HepG2 (cell line): Measurements from ENCODE around the gene RRM2. TPM values are rescaled to one million over a fixed set of nuclear protein-coding genes. Genes with fewer than 3 reads are reported as not detected.

Experiments used
- BCL6 ChIP-seq: IDR thresholded peaks from 2 replicates; pipeline ENCODE4 v1.6.1; 2016; ENCODE audit warnings: missing genetic modification reagents, missing compliant biosample characterization
- JUN ChIP-seq: sonication (generic); formaldehyde crosslinking; IDR thresholded peaks from 2 replicates; pipeline ENCODE4 v1.4.0; 2020; ENCODE audit warnings: mild to moderate bottlenecking, missing genetic modification reagents
- MEF2D ChIP-seq: sonication (generic); formaldehyde crosslinking; IDR thresholded peaks from 2 replicates; pipeline ENCODE4 v1.5.1; 2020; ENCODE audit warnings: mild to moderate bottlenecking, missing genetic modification reagents
- PHB2 ChIP-seq: fragments of 450-650 bp; IDR thresholded peaks from 2 replicates; pipeline ENCODE4 v1.6.1; 2018; ENCODE audit not compliant: partially characterized antibody
- SOX13 ChIP-seq, 3 experiments: fragments of 450-650 bp in 1 of 3; sonication (generic) in 1 of 3; formaldehyde crosslinking in 1 of 3; IDR thresholded peaks in 2 of 3; conservative IDR thresholded peaks in 1 of 3; 2 replicates each; pipeline versions ENCODE4 v1.5.0 to v1.6.1; 2016 to 2020; ENCODE audit warnings: antibody characterized with exemption in 1 of 3, mild to moderate bottlenecking in 1 of 3, missing compliant biosample characterization in 1 of 3, missing genetic modification reagents in 1 of 3, moderate library complexity in 1 of 3
- THAP11 ChIP-seq: IDR thresholded peaks from 2 replicates; pipeline ENCODE4 v1.6.1; 2016; ENCODE audit warnings: missing biosample characterization, missing genetic modification reagents
- ZBTB3 ChIP-seq: sonication (generic); formaldehyde crosslinking; IDR thresholded peaks from 2 replicates; pipeline ENCODE4 v1.4.0; 2020; ENCODE audit warnings: low read depth, mild to moderate bottlenecking, moderate library complexity, missing genetic modification reagents, borderline replicate concordance
- ZNF180 ChIP-seq: sonication (generic); formaldehyde crosslinking; IDR thresholded peaks from 2 replicates; pipeline ENCODE4 v1.4.0; 2020; ENCODE audit warnings: low read depth, missing genetic modification reagents, borderline replicate concordance
- ZNF350 ChIP-seq: sonication (generic); formaldehyde crosslinking; IDR thresholded peaks from 2 replicates; pipeline ENCODE4 v1.4.0; 2020; ENCODE audit warnings: mild to moderate bottlenecking, low read depth, missing genetic modification reagents, borderline replicate concordance
- ZNF549 ChIP-seq: sonication (generic); formaldehyde crosslinking; IDR thresholded peaks from 2 replicates; pipeline ENCODE4 v1.5.0; 2020; ENCODE audit warnings: missing genetic modification reagents
- ZNF564 ChIP-seq: sonication (generic); formaldehyde crosslinking; IDR thresholded peaks from 2 replicates; pipeline ENCODE4 v1.8.1; 2023; ENCODE audit warnings: mild to moderate bottlenecking, missing genetic modification reagents
- ZNF883 ChIP-seq: sonication (generic); formaldehyde crosslinking; IDR thresholded peaks from 2 replicates; pipeline ENCODE4 v1.5.1; 2020; ENCODE audit warnings: mild to moderate bottlenecking, missing genetic modification reagents; ENCODE audit errors: not compliant biosample characterization
- ZNF891 ChIP-seq: sonication (generic); formaldehyde crosslinking; IDR thresholded peaks from 2 replicates; pipeline ENCODE4 v1.5.0; 2020; ENCODE audit warnings: mild to moderate bottlenecking, missing genetic modification reagents
- ZSCAN30 ChIP-seq: sonication (generic); formaldehyde crosslinking; IDR thresholded peaks from 2 replicates; pipeline ENCODE4 v1.5.0; 2020; ENCODE audit warnings: mild to moderate bottlenecking, missing genetic modification reagents
- polyA plus RNA-seq, 8 experiments: library from polyadenylated mRNA; depleted of rRNA in 3 of 8; stranded (reverse) in 7 of 8; unstranded in 1 of 8; fragments of >200 nt; fragmentation: Illumina TruSeq in 4 of 8; extraction: Trizol in 4 of 8; gene quantifications; 2 replicates each; pipeline versions ENCODE4 v1.2.1 to v1.2.3, GENCODE V29; 2011 to 2016; ENCODE audit warnings: low read depth in 4 of 8, missing spikeins in 1 of 8, mixed read lengths in 1 of 8; ENCODE audit not compliant: insufficient read depth in 1 of 8
- total RNA-seq, 5 experiments: library from RNA; depleted of rRNA; stranded (reverse); fragments of >200 nt; fragmentation: Illumina TruSeq; extraction: Trizol; gene quantifications; 2 replicates each; pipeline ENCODE4 v1.2.3, GENCODE V29; 2016; ENCODE audit warnings: low read depth in 1 of 5
- TF ChIP-seq, protein P1 (sequence below): sonication (generic); formaldehyde crosslinking; IDR thresholded peaks from 2 replicates; pipeline ENCODE4 v1.4.0; 2020; ENCODE audit warnings: mild to moderate bottlenecking, missing genetic modification reagents
- TF ChIP-seq, protein P2 (sequence below): sonication (generic); formaldehyde crosslinking; IDR thresholded peaks from 2 replicates; pipeline ENCODE4 v1.5.0; 2020; ENCODE audit warnings: missing genetic modification reagents
- TF ChIP-seq, protein P3 (sequence below): sonication (generic); formaldehyde crosslinking; IDR thresholded peaks from 2 replicates; pipeline ENCODE4 v1.4.0; 2020; ENCODE audit warnings: missing genetic modification reagents

RRM2 gene
- total and polyA plus RNA-seq, 2 of the 13 experiments (the other 11 are each of a cell fraction or from before 2014, with no cell fraction given), result 31.3 to 150 TPM

DNA sequence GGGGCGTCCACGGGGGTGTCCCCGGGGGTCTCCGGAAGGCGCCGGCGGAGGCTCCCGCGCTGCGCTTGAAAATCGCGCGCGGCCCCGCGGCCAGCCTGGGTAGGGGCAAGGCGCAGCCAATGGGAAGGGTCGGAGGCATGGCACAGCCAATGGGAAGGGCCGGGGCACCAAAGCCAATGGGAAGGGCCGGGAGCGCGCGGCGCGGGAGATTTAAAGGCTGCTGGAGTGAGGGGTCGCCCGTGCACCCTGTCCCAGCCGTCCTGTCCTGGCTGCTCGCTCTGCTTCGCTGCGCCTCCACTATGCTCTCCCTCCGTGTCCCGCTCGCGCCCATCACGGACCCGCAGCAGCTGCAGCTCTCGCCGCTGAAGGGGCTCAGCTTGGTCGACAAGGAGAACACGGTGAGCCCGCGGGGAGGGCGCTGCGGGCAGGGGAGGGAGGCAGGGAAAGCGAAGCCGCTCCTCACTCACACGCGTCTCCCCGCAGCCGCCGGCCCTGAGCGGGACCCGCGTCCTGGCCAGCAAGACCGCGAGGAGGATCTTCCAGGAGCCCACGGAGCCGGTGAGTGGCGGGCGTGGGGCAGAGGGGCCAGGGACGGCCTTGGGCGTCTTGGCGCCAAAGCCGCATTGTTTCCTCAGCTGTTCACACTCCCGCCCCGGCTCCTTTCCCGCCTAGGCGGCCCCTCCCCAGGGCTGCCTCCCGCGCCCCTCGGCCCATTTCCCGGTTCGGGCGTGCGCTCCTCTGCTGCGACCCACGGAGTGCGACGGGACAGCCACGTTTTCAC is at the start of gene RRM2 (continued):
- TF ChIP-seq, protein P1, sequence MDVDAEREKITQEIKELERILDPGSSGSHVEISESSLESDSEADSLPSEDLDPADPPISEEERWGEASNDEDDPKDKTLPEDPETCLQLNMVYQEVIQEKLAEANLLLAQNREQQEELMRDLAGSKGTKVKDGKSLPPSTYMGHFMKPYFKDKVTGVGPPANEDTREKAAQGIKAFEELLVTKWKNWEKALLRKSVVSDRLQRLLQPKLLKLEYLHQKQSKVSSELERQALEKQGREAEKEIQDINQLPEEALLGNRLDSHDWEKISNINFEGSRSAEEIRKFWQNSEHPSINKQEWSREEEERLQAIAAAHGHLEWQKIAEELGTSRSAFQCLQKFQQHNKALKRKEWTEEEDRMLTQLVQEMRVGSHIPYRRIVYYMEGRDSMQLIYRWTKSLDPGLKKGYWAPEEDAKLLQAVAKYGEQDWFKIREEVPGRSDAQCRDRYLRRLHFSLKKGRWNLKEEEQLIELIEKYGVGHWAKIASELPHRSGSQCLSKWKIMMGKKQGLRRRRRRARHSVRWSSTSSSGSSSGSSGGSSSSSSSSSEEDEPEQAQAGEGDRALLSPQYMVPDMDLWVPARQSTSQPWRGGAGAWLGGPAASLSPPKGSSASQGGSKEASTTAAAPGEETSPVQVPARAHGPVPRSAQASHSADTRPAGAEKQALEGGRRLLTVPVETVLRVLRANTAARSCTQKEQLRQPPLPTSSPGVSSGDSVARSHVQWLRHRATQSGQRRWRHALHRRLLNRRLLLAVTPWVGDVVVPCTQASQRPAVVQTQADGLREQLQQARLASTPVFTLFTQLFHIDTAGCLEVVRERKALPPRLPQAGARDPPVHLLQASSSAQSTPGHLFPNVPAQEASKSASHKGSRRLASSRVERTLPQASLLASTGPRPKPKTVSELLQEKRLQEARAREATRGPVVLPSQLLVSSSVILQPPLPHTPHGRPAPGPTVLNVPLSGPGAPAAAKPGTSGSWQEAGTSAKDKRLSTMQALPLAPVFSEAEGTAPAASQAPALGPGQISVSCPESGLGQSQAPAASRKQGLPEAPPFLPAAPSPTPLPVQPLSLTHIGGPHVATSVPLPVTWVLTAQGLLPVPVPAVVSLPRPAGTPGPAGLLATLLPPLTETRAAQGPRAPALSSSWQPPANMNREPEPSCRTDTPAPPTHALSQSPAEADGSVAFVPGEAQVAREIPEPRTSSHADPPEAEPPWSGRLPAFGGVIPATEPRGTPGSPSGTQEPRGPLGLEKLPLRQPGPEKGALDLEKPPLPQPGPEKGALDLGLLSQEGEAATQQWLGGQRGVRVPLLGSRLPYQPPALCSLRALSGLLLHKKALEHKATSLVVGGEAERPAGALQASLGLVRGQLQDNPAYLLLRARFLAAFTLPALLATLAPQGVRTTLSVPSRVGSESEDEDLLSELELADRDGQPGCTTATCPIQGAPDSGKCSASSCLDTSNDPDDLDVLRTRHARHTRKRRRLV (CRISPR knock-in tag), result peak; percentile 79
- TF ChIP-seq THAP11 (CRISPR knock-in tag) (0 out of 2 replicates have a peak, but pooled peaks have one; percentile 37), ZSCAN30 (CRISPR knock-in tag) (no peak), ZNF350 (CRISPR knock-in tag) (no peak), ZNF549 (no peak), MEF2D (peak; percentile 76), ZNF883 (CRISPR knock-in tag) (peak; percentile 83), SOX13 (IDR thresholded peaks at IDR 0.05) (peak; percentile 65; the same call in 1 of the 2 replicates), SOX13 (CRISPR knock-in tag; conservative IDR thresholded peaks at IDR 0.05 in 1 of 2, IDR thresholded peaks at IDR 0.05 in 1 of 2) (0 out of 4 replicates have a peak, but pooled peaks of 1 of the 2 experiments have one; percentile 16), ZNF180 (peak; percentile 89; the same call in 1 of the 2 replicates), ZBTB3 (CRISPR knock-in tag) (no peak; the same call in 1 of the 2 replicates), BCL6 (0 out of 2 replicates have a peak, but pooled peaks have one; percentile 15), ZNF564 (CRISPR knock-in tag) (peak; percentile 97; the same call in 1 of the 2 replicates), JUN (CRISPR knock-in tag) (0 out of 2 replicates have a peak, but pooled peaks have one; percentile 33), ZNF891 (peak; percentile 70), PHB2 (no peak)
- TF ChIP-seq, protein P2, sequence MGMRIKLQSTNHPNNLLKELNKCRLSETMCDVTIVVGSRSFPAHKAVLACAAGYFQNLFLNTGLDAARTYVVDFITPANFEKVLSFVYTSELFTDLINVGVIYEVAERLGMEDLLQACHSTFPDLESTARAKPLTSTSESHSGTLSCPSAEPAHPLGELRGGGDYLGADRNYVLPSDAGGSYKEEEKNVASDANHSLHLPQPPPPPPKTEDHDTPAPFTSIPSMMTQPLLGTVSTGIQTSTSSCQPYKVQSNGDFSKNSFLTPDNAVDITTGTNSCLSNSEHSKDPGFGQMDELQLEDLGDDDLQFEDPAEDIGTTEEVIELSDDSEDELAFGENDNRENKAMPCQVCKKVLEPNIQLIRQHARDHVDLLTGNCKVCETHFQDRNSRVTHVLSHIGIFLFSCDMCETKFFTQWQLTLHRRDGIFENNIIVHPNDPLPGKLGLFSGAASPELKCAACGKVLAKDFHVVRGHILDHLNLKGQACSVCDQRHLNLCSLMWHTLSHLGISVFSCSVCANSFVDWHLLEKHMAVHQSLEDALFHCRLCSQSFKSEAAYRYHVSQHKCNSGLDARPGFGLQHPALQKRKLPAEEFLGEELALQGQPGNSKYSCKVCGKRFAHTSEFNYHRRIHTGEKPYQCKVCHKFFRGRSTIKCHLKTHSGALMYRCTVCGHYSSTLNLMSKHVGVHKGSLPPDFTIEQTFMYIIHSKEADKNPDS (CRISPR knock-in tag), result peak; percentile 53; the same call in 1 of the 2 replicates
- TF ChIP-seq, protein P3, sequence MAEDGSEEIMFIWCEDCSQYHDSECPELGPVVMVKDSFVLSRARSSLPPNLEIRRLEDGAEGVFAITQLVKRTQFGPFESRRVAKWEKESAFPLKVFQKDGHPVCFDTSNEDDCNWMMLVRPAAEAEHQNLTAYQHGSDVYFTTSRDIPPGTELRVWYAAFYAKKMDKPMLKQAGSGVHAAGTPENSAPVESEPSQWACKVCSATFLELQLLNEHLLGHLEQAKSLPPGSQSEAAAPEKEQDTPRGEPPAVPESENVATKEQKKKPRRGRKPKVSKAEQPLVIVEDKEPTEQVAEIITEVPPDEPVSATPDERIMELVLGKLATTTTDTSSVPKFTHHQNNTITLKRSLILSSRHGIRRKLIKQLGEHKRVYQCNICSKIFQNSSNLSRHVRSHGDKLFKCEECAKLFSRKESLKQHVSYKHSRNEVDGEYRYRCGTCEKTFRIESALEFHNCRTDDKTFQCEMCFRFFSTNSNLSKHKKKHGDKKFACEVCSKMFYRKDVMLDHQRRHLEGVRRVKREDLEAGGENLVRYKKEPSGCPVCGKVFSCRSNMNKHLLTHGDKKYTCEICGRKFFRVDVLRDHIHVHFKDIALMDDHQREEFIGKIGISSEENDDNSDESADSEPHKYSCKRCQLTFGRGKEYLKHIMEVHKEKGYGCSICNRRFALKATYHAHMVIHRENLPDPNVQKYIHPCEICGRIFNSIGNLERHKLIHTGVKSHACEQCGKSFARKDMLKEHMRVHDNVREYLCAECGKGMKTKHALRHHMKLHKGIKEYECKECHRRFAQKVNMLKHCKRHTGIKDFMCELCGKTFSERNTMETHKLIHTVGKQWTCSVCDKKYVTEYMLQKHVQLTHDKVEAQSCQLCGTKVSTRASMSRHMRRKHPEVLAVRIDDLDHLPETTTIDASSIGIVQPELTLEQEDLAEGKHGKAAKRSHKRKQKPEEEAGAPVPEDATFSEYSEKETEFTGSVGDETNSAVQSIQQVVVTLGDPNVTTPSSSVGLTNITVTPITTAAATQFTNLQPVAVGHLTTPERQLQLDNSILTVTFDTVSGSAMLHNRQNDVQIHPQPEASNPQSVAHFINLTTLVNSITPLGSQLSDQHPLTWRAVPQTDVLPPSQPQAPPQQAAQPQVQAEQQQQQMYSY (CRISPR knock-in tag), result no peak; the same call in none of the 2 replicates
